ENCODE results near the gene CAPSL.
"Not testable (repeated sequence)": the region's sequence is repeated elsewhere in the genome, so short reads cannot be mapped to it uniquely, and the experiment has no call there.

The CAPSL gene

GRCh38 chr5:35856186-35856764, 82.1 kb downstream of the CAPSL start:
- not testable (repeated sequence) for H3K4me3 ChIP-seq (ENCODE audit: low read length); H3K27ac ChIP-seq (ENCODE audit: low read depth, low read length); H3K9ac ChIP-seq (ENCODE audit: low read depth, low read length)

GRCh38 chr5:35855187-35855586, 83.2 kb downstream of the CAPSL start:
- WGBS = 94% methylated on average over 1 of the region's 1 CpG
- no peaks in the 10 kb centered on the region for H3K27me3 ChIP-seq (ENCODE audit: insufficient read depth, low read length)
- no peak overlapping the region for H3K27ac ChIP-seq (ENCODE audit: low read depth, low read length)
- H3K9me3 ChIP-seq (ENCODE audit: insufficient read depth, low read depth, low read length) = no peaks in the 10 kb centered on the region
- H3K4me3 ChIP-seq (ENCODE audit: low read length) = no peak overlapping the region
- no peak overlapping the region for H3K9ac ChIP-seq (ENCODE audit: low read depth, low read length)
- H3K4me1 ChIP-seq (ENCODE audit: insufficient read depth, low read length) = peaks cover 24% of the 10 kb centered on the region
- H3K36me3 ChIP-seq (ENCODE audit: insufficient read depth, low read length) = no peaks in the 10 kb centered on the region

More at GRCh38 chr5:35856186-35856764, 82.1 kb downstream of the CAPSL start:
- peaks cover 33% of the 10 kb centered on the region for H3K4me1 ChIP-seq (ENCODE audit: insufficient read depth, low read length)
- H3K9me3 ChIP-seq (ENCODE audit: insufficient read depth, low read depth, low read length); H3K27me3 ChIP-seq (ENCODE audit: insufficient read depth, low read length); H3K36me3 ChIP-seq (ENCODE audit: insufficient read depth, low read length): not testable (repeated sequence)
- WGBS = 96% methylated on average over 5 of the region's 5 CpGs
